K562 (cell line): ENCODE measurements around the gene BANF2. TPM values are rescaled to one million over a fixed set of nuclear protein-coding genes. Genes with fewer than 3 reads are reported as not detected.

ENCODE experiments used
- ATAC-seq: fragments of 200-7000 bp; cut with Tn5 transposase; 3 replicates; pipeline ENCODE4 v1.9.1; 2020; ENCODE audit warnings: moderate library complexity
- BruUV-seq: library from RNA; stranded (reverse); fragments of 400-500 nt; replicated peaks from 2 replicates; lab custom pipeline; 2021; lab: Mats Ljungman, UMichigan
- CTCF ChIA-PET: fragments of 300-600 bp; formaldehyde crosslinking; extraction: SDS; loops from one replicate; lab custom pipeline; 2021; ENCODE audit warnings: low intra/inter-chr PET ratio; lab: Yijun Ruan, JAX
- POLR2A ChIA-PET: fragments of 300-600, 350-650 bp; sonication (Branson Sonifier 250); formaldehyde crosslinking; extraction: SDS; loops from one replicate; lab custom pipeline; 2021; ENCODE audit warnings: antibody characterized with exemption, inconsistent platforms; lab: Yijun Ruan, JAX
- DNase-seq, 4 experiments: peaks; one replicate each; pipeline versions ENCODE4 v3.0.0 to v3.0.0-alpha.2; 2011 to 2018; ENCODE audit warnings: low spot score in 3 of 4, mixed read lengths in 3 of 4; ENCODE audit errors: extremely low read depth in 1 of 4
- FAIRE-seq: peaks from 2 replicates; lab custom pipeline; 2011; peaks lifted over from hg19 to GRCh38; lab: Jason Lieb, UNC
- H2AFZ ChIP-seq: 2 replicates; pipeline ENCODE4 v1.6.0; 2011; ENCODE audit warnings: low read depth, low read length, control low read depth, inconsistent platforms
- H3K27ac ChIP-seq: fragments of 200-600 bp; 3 replicates; pipeline ENCODE4 v1.8.0; 2011; ENCODE audit warnings: low read depth, mild to moderate bottlenecking, control low read depth, inconsistent platforms, low read length, moderate library complexity, mixed read lengths; ENCODE audit errors: extremely low read depth
- H3K27me3 ChIP-seq, 2 experiments: fragments of 300-600 bp in 1 of 2; 2 replicates in 1 of 2; 3 replicates in 1 of 2; pipeline versions ENCODE4 v1.6.0 to v1.8.0; 2011; ENCODE audit warnings: inconsistent platforms in 2 of 2, low read length in 2 of 2, mild to moderate bottlenecking in 1 of 2, mixed read lengths in 1 of 2, moderate library complexity in 1 of 2; ENCODE audit not compliant: control insufficient read depth in 2 of 2, insufficient read depth in 2 of 2
- H3K36me3 ChIP-seq: fragments of 300-600 bp; 3 replicates; pipeline ENCODE4 v1.8.0; 2011; ENCODE audit warnings: mild to moderate bottlenecking, low read length, inconsistent platforms; ENCODE audit not compliant: control insufficient read depth, insufficient read depth
- H3K4me1 ChIP-seq, 2 experiments: fragments of 200-600 bp in 1 of 2; replicated peaks in 1 of 2; 2 replicates in 1 of 2; 3 replicates in 1 of 2; pipeline versions ENCODE4 v1.5.1 to v1.8.0; 2011; ENCODE audit warnings: inconsistent platforms in 2 of 2, low read length in 2 of 2, mild to moderate bottlenecking in 1 of 2, mixed read lengths in 1 of 2, moderate library complexity in 1 of 2; ENCODE audit not compliant: control insufficient read depth in 2 of 2, insufficient read depth in 2 of 2
- H3K4me2 ChIP-seq: 2 replicates; pipeline ENCODE4 v1.6.1; 2011; ENCODE audit warnings: low read length, control low read depth, inconsistent platforms, mixed read lengths; ENCODE audit not compliant: insufficient read depth
- H3K4me3 ChIP-seq: fragments of 200-600 bp; sonication (generic), shearing (Covaris generic); 2 replicates; pipeline ENCODE4 v1.5.1; 2016; ENCODE audit warnings: control low read depth, inconsistent platforms
- H3K79me2 ChIP-seq: fragments of 200-600 bp; 3 replicates; pipeline ENCODE4 v1.8.0; 2011; ENCODE audit warnings: low read length, inconsistent platforms; ENCODE audit not compliant: control insufficient read depth, insufficient read depth
- H3K9ac ChIP-seq, 2 experiments: 2 replicates each; pipeline versions ENCODE4 v1.6.0 to v1.6.1; 2011; ENCODE audit warnings: low read depth in 2 of 2, low read length in 2 of 2, control low read depth in 1 of 2, inconsistent platforms in 1 of 2, mild to moderate bottlenecking in 1 of 2, mixed read lengths in 1 of 2; ENCODE audit not compliant: insufficient read depth in 1 of 2
- H3K9me1 ChIP-seq: one replicate; pipeline ENCODE4 v1.6.0; 2011; ENCODE audit warnings: inconsistent platforms, mild to moderate bottlenecking, low read length, moderate library complexity; ENCODE audit not compliant: control insufficient read depth, insufficient read depth
- H3K9me3 ChIP-seq: replicated peaks from 2 replicates; pipeline ENCODE4 v1.5.1; 2011; ENCODE audit warnings: low read depth, low read length, inconsistent platforms; ENCODE audit not compliant: control insufficient read depth, insufficient read depth
- H4K20me1 ChIP-seq: replicated peaks from 2 replicates; pipeline ENCODE4 v1.6.1; 2011; ENCODE audit warnings: low read length, inconsistent platforms, mixed read lengths; ENCODE audit not compliant: control insufficient read depth, insufficient read depth
- FOSL1 ChIP-seq: fragments of 200-800 bp; sonication (Bioruptor generic); conservative IDR thresholded peaks from 2 replicates; pipeline ENCODE4 v1.6.1; 2016; ENCODE audit warnings: missing genetic modification characterization, missing compliant biosample characterization
- FOXP4 ChIP-seq: sonication (generic); formaldehyde crosslinking; IDR thresholded peaks from 2 replicates; pipeline ENCODE4 v1.8.0; 2022; ENCODE audit warnings: mild to moderate bottlenecking, missing genetic modification reagents, borderline replicate concordance
- GTF2A2 ChIP-seq: IDR thresholded peaks from 2 replicates; pipeline ENCODE4 v1.6.1; 2016; ENCODE audit warnings: mild to moderate bottlenecking, missing genetic modification characterization, missing compliant biosample characterization
- HNRNPL ChIP-seq: fragments of 200-400 bp; formaldehyde crosslinking; IDR thresholded peaks from 2 replicates; pipeline ENCODE4 v1.6.1; 2017; ENCODE audit warnings: low read depth, mild to moderate bottlenecking, low read length
- IRF1 ChIP-seq: sonication (generic); formaldehyde crosslinking; IDR thresholded peaks from 2 replicates; pipeline ENCODE4 v1.8.0; 2022; ENCODE audit warnings: missing genetic modification reagents, mild to moderate bottlenecking, borderline replicate concordance
- MYC ChIP-seq, 2 experiments: fragments of 250-450 bp in 1 of 2; sonication (Bioruptor Pico) in 1 of 2; IDR thresholded peaks; 2 replicates each; pipeline versions ENCODE4 v1.5.1 to v1.6.1; 2012 to 2021; ENCODE audit warnings: low read depth in 2 of 2, borderline replicate concordance in 1 of 2, improper control_type of control experiment in 1 of 2, low read length in 1 of 2, mild to moderate bottlenecking in 1 of 2, moderate library complexity in 1 of 2
- NCOR1 ChIP-seq: fragments of 450-650 bp; IDR thresholded peaks from 2 replicates; pipeline ENCODE4 v1.6.1; 2016; ENCODE audit warnings: mild to moderate bottlenecking, moderate library complexity
- PRMT5 ChIP-seq: sonication (generic); formaldehyde crosslinking; IDR thresholded peaks from 2 replicates; pipeline ENCODE4 v1.5.0; 2020; ENCODE audit warnings: missing genetic modification reagents
- RNF2 ChIP-seq: sonication (generic); IDR thresholded peaks from 2 replicates; pipeline ENCODE4 v1.6.1; 2016
- SNRNP70 ChIP-seq: fragments of 200-400 bp; formaldehyde crosslinking; optimal IDR thresholded peaks from 2 replicates; pipeline ENCODE3; 2017; ENCODE audit warnings: low read depth, low read length
- SP2 ChIP-seq: IDR thresholded peaks from 2 replicates; pipeline ENCODE4 v1.6.1; 2011; ENCODE audit warnings: mild to moderate bottlenecking, low read depth, low read length, moderate library complexity; ENCODE audit not compliant: poor library complexity, severe bottlenecking; ENCODE audit errors: extremely low read depth
- SREBF1 ChIP-seq: fragments of 150-350 bp; IDR thresholded peaks from 2 replicates; pipeline ENCODE4 v1.6.1; 2014; ENCODE audit warnings: antibody characterized with exemption, low read depth, low read length, borderline replicate concordance
- TEAD4 ChIP-seq, 2 experiments: sonication (generic) in 1 of 2; formaldehyde crosslinking in 1 of 2; IDR thresholded peaks; 2 replicates each; pipeline versions ENCODE4 v1.6.1 to v1.8.0; 2012 to 2022; ENCODE audit warnings: borderline replicate concordance in 1 of 2, inconsistent platforms in 1 of 2, low read length in 1 of 2, mild to moderate bottlenecking in 1 of 2, missing genetic modification reagents in 1 of 2
- TFAM ChIP-seq: fragments of 250-450 bp; sonication (Bioruptor Pico); conservative IDR thresholded peaks from 2 replicates; pipeline ENCODE4 v1.5.0; 2021; ENCODE audit warnings: mild to moderate bottlenecking, moderate library complexity
- ZKSCAN8 ChIP-seq: fragments of 200-800 bp; sonication (Bioruptor generic); IDR thresholded peaks from 2 replicates; pipeline ENCODE4 v1.6.1; 2016; ENCODE audit warnings: missing genetic modification characterization, missing compliant biosample characterization
- ZNF444 ChIP-seq: fragments of 250-450 bp; sonication (Bioruptor Pico); IDR thresholded peaks from 2 replicates; pipeline ENCODE4 v1.4.0; 2020; ENCODE audit warnings: mild to moderate bottlenecking, moderate library complexity
- WGBS: fragments of 100-300 bp; shearing (Covaris generic); methylation state at CpG from one replicate; pipeline ENCODE4 v1.1.6; 2016; ENCODE audit warnings: low coverage, mixed read lengths; ENCODE audit not compliant: insufficient coverage; ENCODE audit errors: missing lambda C conversion rate; 5-methylcytosine and 5-hydroxymethylcytosine counted together
- in situ Hi-C: fragments of 300-500 bp; cut with MboI; formaldehyde crosslinking; loops from 4 replicates; pipeline ENCODE4 v1.15.0; 2018; ENCODE audit warnings: inconsistent platforms, mixed read lengths
- intact Hi-C: fragments of 100-400 bp; cut with micrococcal nuclease; formaldehyde crosslinking; loops from 2 replicates; pipeline ENCODE4 v1.14.2; 2022
- polyA plus RNA-seq, 8 experiments: library from polyadenylated mRNA; depleted of rRNA in 4 of 8; stranded (reverse) in 5 of 8; unstranded in 3 of 8; fragments of >200 nt; fragmentation: Nextera tagmentation in 2 of 8; fragmentation: Illumina TruSeq in 1 of 8; extraction: Ambion mirVana in 2 of 8; extraction: Trizol in 1 of 8; gene quantifications; 2 replicates each; pipeline versions ENCODE4 v1.2.1 to v1.2.3, GENCODE V29; 2011 to 2014; ENCODE audit warnings: inconsistent platforms in 1 of 8, missing spikeins in 1 of 8
- total RNA-seq, 7 experiments: library from RNA; depleted of rRNA in 6 of 7; stranded (reverse); fragments of >200 nt in 6 of 7; fragmentation: Illumina TruSeq in 2 of 7; extraction: Trizol in 2 of 7; gene quantifications; 2 replicates each; pipeline versions ENCODE4 v1.2.1 to v1.2.3, GENCODE V29; 2011 to 2021; ENCODE audit warnings: low replicate concordance in 1 of 7
- TF ChIP-seq, protein P1 (sequence below): fragments of 450-650 bp; IDR thresholded peaks from 2 replicates; pipeline ENCODE4 v1.7.1; 2018; ENCODE audit warnings: mild to moderate bottlenecking, low read depth; ENCODE audit not compliant: partially characterized antibody

BANF2 gene
- total and polyA plus RNA-seq, 9 of the 15 experiments (the other 6 are each of a cell fraction or from before 2014, with no cell fraction given), result not detected

GRCh38 chr20:17697171-17697570, 2.6 kb upstream of the BANF2 start:
- H2AFZ ChIP-seq, result no peak overlapping the region
- ChIA-PET CTCF (no interaction called here), POLR2A (no interaction called here)
- BruUV-seq, result no TSS peak
- no peaks in the 10 kb centered on the region for H3K79me2 ChIP-seq
- ATAC-seq (no peak), FAIRE-seq (no peak), DNase-seq (no peak)
- no peak overlapping the region for H3K4me2 ChIP-seq
- no peak overlapping the region for H3K4me3 ChIP-seq
- H3K27ac ChIP-seq, result no peak overlapping the region
- intact Hi-C loops, result no loop called here
- H3K36me3 ChIP-seq, result no peaks in the 10 kb centered on the region
- no peak overlapping the region for H3K9ac ChIP-seq
- WGBS, result 0% methylated on average over 1 of the region's 1 CpG
- in situ Hi-C loops, result no loop called here
- H4K20me1 ChIP-seq, result no peaks in the 10 kb centered on the region
- no peaks in the 10 kb centered on the region for H3K9me1 ChIP-seq
- H3K4me1 ChIP-seq, result no peaks in the 10 kb centered on the region; a peak in 1 of 5 replicates
- H3K9me3 ChIP-seq, result no peaks in the 10 kb centered on the region
- H3K27me3 ChIP-seq, result peaks cover 2 to 49% of the 10 kb centered on the region in 2 experiments; a peak in 4 of 5 replicates
- TF ChIP-seq, protein P1, sequence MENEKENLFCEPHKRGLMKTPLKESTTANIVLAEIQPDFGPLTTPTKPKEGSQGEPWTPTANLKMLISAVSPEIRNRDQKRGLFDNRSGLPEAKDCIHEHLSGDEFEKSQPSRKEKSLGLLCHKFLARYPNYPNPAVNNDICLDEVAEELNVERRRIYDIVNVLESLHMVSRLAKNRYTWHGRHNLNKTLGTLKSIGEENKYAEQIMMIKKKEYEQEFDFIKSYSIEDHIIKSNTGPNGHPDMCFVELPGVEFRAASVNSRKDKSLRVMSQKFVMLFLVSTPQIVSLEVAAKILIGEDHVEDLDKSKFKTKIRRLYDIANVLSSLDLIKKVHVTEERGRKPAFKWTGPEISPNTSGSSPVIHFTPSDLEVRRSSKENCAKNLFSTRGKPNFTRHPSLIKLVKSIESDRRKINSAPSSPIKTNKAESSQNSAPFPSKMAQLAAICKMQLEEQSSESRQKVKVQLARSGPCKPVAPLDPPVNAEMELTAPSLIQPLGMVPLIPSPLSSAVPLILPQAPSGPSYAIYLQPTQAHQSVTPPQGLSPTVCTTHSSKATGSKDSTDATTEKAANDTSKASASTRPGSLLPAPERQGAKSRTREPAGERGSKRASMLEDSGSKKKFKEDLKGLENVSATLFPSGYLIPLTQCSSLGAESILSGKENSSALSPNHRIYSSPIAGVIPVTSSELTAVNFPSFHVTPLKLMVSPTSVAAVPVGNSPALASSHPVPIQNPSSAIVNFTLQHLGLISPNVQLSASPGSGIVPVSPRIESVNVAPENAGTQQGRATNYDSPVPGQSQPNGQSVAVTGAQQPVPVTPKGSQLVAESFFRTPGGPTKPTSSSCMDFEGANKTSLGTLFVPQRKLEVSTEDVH, result no peak
- TF ChIP-seq FOXP4 (CRISPR knock-in tag) (no peak), IRF1 (no peak), NCOR1 (no peak), PRMT5 (no peak), GTF2A2 (tag) (no peak), TEAD4 (IDR thresholded peaks at IDR 0.05; ENCODE audit: low read length) (no peak), TEAD4 (CRISPR knock-in tag; IDR thresholded peaks at IDR 0.05; ENCODE audit: borderline replicate concordance) (no peak), SREBF1 (no peak), MYC (IDR thresholded peaks at IDR 0.05; ENCODE audit: low read depth, low read length) (no peak), MYC (CRISPR knock-in tag; IDR thresholded peaks at IDR 0.05; ENCODE audit: borderline replicate concordance, low read depth) (no peak), FOSL1 (no peak), SNRNP70 (no peak), TFAM (CRISPR knock-in tag) (no peak), ZNF444 (CRISPR knock-in tag) (no peak), SP2 (no peak), HNRNPL (no peak), ZKSCAN8 (CRISPR knock-in tag) (no peak), RNF2 (no peak)
